Fibroblast of lung (primary cell): ENCODE results near the gene SMPD2. TPM values are rescaled to one million over a fixed set of nuclear protein-coding genes. Genes with fewer than 3 reads are reported as not detected.

Experiments
- DNase-seq, 2 donors: peaks; one replicate each; pipeline versions ENCODE4 v3.0.0 to v3.0.0-alpha.2; 2010; ENCODE audit warnings: low read depth in 2 of 2
- H2AFZ ChIP-seq: 2 replicates; pipeline ENCODE4 v1.5.1; 2012; ENCODE audit warnings: low read length, control low read depth, inconsistent platforms
- H3K27ac ChIP-seq: 2 replicates; pipeline ENCODE4 v1.5.1; 2011; ENCODE audit warnings: low read length, control low read depth; ENCODE audit not compliant: insufficient read depth
- H3K27me3 ChIP-seq: 2 replicates; pipeline ENCODE4 v1.5.1; 2011; ENCODE audit warnings: mild to moderate bottlenecking, low read length; ENCODE audit not compliant: control insufficient read depth, insufficient read depth
- H3K36me3 ChIP-seq: 2 replicates; pipeline ENCODE4 v1.5.1; 2011; ENCODE audit warnings: low read length; ENCODE audit not compliant: control insufficient read depth, insufficient read depth
- H3K4me1 ChIP-seq: 2 replicates; pipeline ENCODE4 v1.5.1; 2011; ENCODE audit warnings: low read length; ENCODE audit not compliant: control insufficient read depth, insufficient read depth; ENCODE audit errors: extremely low read depth
- H3K4me2 ChIP-seq: 2 replicates; pipeline ENCODE4 v1.5.1; 2011; ENCODE audit warnings: low read length, control low read depth; ENCODE audit not compliant: insufficient read depth; ENCODE audit errors: extremely low read depth
- H3K4me3 ChIP-seq, 4 experiments: fragments of 200-600 bp in 1 of 4; sonication (generic) in 1 of 4; replicated peaks in 1 of 4; 2 replicates each; pipeline ENCODE4 v1.5.1; 2011 to 2016; ENCODE audit warnings: low read length in 4 of 4, low read depth in 3 of 4, mild to moderate bottlenecking in 3 of 4, control low read depth in 2 of 4, inconsistent platforms in 1 of 4, mixed read lengths in 1 of 4; ENCODE audit not compliant: insufficient read depth in 1 of 4; ENCODE audit errors: control extremely low read depth in 1 of 4
- H3K79me2 ChIP-seq: 2 replicates; pipeline ENCODE4 v1.5.1; 2012; ENCODE audit warnings: mild to moderate bottlenecking, low read length, inconsistent platforms; ENCODE audit not compliant: control insufficient read depth, insufficient read depth
- H3K9ac ChIP-seq: 2 replicates; pipeline ENCODE4 v1.5.1; 2011; ENCODE audit warnings: mild to moderate bottlenecking, low read length, control low read depth; ENCODE audit not compliant: insufficient read depth
- H3K9me3 ChIP-seq: 2 replicates; pipeline ENCODE4 v1.5.1; 2012; ENCODE audit warnings: low read depth, low read length; ENCODE audit not compliant: control insufficient read depth, insufficient read depth
- H4K20me1 ChIP-seq: 2 replicates; pipeline ENCODE4 v1.5.1; 2011; ENCODE audit warnings: low read length; ENCODE audit not compliant: control insufficient read depth, insufficient read depth; ENCODE audit errors: extremely low read depth
- CTCF ChIP-seq, 2 donors: IDR thresholded peaks in 1 of 2; conservative IDR thresholded peaks in 1 of 2; 1 replicate in 1 of 2; 2 replicates in 1 of 2; pipeline ENCODE4 v1.5.1; 2011 to 2012; ENCODE audit warnings: low read length in 2 of 2, control low read depth in 1 of 2, inconsistent platforms in 1 of 2, low read depth in 1 of 2, mild to moderate bottlenecking in 1 of 2
- EZH2 ChIP-seq: IDR thresholded peaks from 2 replicates; pipeline ENCODE4 v1.5.1; 2012; ENCODE audit warnings: low read length, control low read depth, mild to moderate bottlenecking; ENCODE audit errors: missing control alignments
- polyA plus RNA-seq, 2 donors: library from polyadenylated mRNA; depleted of rRNA in 1 of 2; stranded (reverse) in 1 of 2; unstranded in 1 of 2; fragments of >200 nt; gene quantifications; 2 replicates each; pipeline ENCODE4 v1.2.1, GENCODE V29; 2011 to 2012; ENCODE audit warnings: missing spikeins in 1 of 2
- total RNA-seq: library from RNA; depleted of rRNA; stranded (reverse); fragments of >200 nt; gene quantifications from 2 replicates; pipeline ENCODE4 v1.2.1, GENCODE V29; 2014

SMPD2 gene
- total and polyA plus RNA-seq, 2 donors (not counting 1 experiment from before 2014, with no cell fraction given), result 5.5 to 7.9 TPM

GRCh38 chr6:109448615-109449014 lies 8.1 kb downstream of the SMPD2 start:
- H3K4me3 ChIP-seq, result no peak overlapping the region
- no peaks in the 10 kb centered on the region for H4K20me1 ChIP-seq
- H3K4me1 ChIP-seq, result no peaks in the 10 kb centered on the region
- H3K9me3 ChIP-seq, result no peaks in the 10 kb centered on the region
- H3K9ac ChIP-seq, result no peak overlapping the region
- H3K4me2 ChIP-seq, result no peak overlapping the region
- no peak for TF ChIP-seq EZH2
- no peak for TF ChIP-seq CTCF (conservative IDR thresholded peaks at IDR 0.05 in 1 of 2, IDR thresholded peaks at IDR 0.05 in 1 of 2; ENCODE audit: low read depth in 1 of 2, low read length in 2 of 2)
- no peaks in the 10 kb centered on the region for H3K27me3 ChIP-seq
- peaks cover 46% of the 10 kb centered on the region for H3K36me3 ChIP-seq
- H3K79me2 ChIP-seq, result peaks cover 3% of the 10 kb centered on the region
- no peak overlapping the region for H3K27ac ChIP-seq
- DNase-seq, result no peak
- no peak overlapping the region for H2AFZ ChIP-seq

GRCh38 chr6:109449064-109449794 lies 8.7 kb downstream of the SMPD2 start:
- no peak overlapping the region for H3K27ac ChIP-seq
- H3K4me3 ChIP-seq, result no peak overlapping the region
- no peak overlapping the region for H2AFZ ChIP-seq
- no peak overlapping the region for H3K9ac ChIP-seq
- H3K9me3 ChIP-seq, result no peaks in the 10 kb centered on the region
- TF ChIP-seq EZH2 (no peak), CTCF (conservative IDR thresholded peaks at IDR 0.05 in 1 of 2, IDR thresholded peaks at IDR 0.05 in 1 of 2; ENCODE audit: low read depth in 1 of 2, low read length in 2 of 2) (no peak)
- H3K4me1 ChIP-seq, result peaks cover under 1% of the 10 kb centered on the region
- H4K20me1 ChIP-seq, result no peaks in the 10 kb centered on the region
- H3K27me3 ChIP-seq, result no peaks in the 10 kb centered on the region
- no peak for DNase-seq
- no peak overlapping the region for H3K4me2 ChIP-seq
- peaks cover 41% of the 10 kb centered on the region for H3K36me3 ChIP-seq
- peaks cover 7% of the 10 kb centered on the region for H3K79me2 ChIP-seq

GRCh38 chr6:109449795-109450673 lies 9.5 kb downstream of the SMPD2 start:
- H3K27ac ChIP-seq, result no peak overlapping the region
- no peak overlapping the region for H3K9ac ChIP-seq
- DNase-seq, result no peak
- H3K4me3 ChIP-seq, result no peak overlapping the region
- H3K79me2 ChIP-seq, result peaks cover 13% of the 10 kb centered on the region
- no peak for TF ChIP-seq CTCF (conservative IDR thresholded peaks at IDR 0.05 in 1 of 2, IDR thresholded peaks at IDR 0.05 in 1 of 2; ENCODE audit: low read depth in 1 of 2, low read length in 2 of 2)
- no peak overlapping the region for H3K4me2 ChIP-seq
- H3K9me3 ChIP-seq, result no peaks in the 10 kb centered on the region
- no peaks in the 10 kb centered on the region for H4K20me1 ChIP-seq
- H3K36me3 ChIP-seq, result peaks cover 37% of the 10 kb centered on the region
- no peaks in the 10 kb centered on the region for H3K27me3 ChIP-seq
- peaks cover 3% of the 10 kb centered on the region for H3K4me1 ChIP-seq
- H2AFZ ChIP-seq, result no peak overlapping the region
